ENCODE measurements around the gene TFEB. TPM values are rescaled to one million over a fixed set of nuclear protein-coding genes. Genes with fewer than 3 reads are reported as not detected.

Gene TFEB
- total and polyA plus RNA-seq, 4 donors: 1.1 to 6.2 (median 3.8) TPM

- H3K4me1 ChIP-seq (ENCODE audit: control insufficient read depth in 4 of 4, insufficient read depth in 4 of 4, low read length in 3 of 4): no peaks in the 10 kb centered on the region
- H3K9ac ChIP-seq (ENCODE audit: low read depth in 1 of 2, low read length in 2 of 2): no peak overlapping the region
- TF ChIP-seq FOXA1 (IDR thresholded peaks at IDR 0.05): no peak
- TF ChIP-seq, protein P1, sequence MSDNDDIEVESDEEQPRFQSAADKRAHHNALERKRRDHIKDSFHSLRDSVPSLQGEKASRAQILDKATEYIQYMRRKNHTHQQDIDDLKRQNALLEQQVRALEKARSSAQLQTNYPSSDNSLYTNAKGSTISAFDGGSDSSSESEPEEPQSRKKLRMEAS (IDR thresholded peaks at IDR 0.05): no peak
- TF ChIP-seq EGR1 (IDR thresholded peaks at IDR 0.05; ENCODE audit: low read depth in 2 of 2): no peak
- no peak for TF ChIP-seq RAD21 (IDR thresholded peaks at IDR 0.05)
- TF ChIP-seq HNF4A (conservative IDR thresholded peaks at IDR 0.05): no peak
- no peak for TF ChIP-seq RXRA (IDR thresholded peaks at IDR 0.05)
- no peak for TF ChIP-seq CTCF (IDR thresholded peaks at IDR 0.05; ENCODE audit: low read depth, low read length, missing input control)
- TF ChIP-seq ATF3 (IDR thresholded peaks at IDR 0.05): no peak
- TF ChIP-seq, protein P2, sequence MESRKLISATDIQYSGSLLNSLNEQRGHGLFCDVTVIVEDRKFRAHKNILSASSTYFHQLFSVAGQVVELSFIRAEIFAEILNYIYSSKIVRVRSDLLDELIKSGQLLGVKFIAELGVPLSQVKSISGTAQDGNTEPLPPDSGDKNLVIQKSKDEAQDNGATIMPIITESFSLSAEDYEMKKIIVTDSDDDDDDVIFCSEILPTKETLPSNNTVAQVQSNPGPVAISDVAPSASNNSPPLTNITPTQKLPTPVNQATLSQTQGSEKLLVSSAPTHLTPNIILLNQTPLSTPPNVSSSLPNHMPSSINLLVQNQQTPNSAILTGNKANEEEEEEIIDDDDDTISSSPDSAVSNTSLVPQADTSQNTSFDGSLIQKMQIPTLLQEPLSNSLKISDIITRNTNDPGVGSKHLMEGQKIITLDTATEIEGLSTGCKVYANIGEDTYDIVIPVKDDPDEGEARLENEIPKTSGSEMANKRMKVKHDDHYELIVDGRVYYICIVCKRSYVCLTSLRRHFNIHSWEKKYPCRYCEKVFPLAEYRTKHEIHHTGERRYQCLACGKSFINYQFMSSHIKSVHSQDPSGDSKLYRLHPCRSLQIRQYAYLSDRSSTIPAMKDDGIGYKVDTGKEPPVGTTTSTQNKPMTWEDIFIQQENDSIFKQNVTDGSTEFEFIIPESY (IDR thresholded peaks at IDR 0.05): no peak
- no peak for TF ChIP-seq TAF1 (conservative IDR thresholded peaks at IDR 0.05)
- TF ChIP-seq HNF4G (IDR thresholded peaks at IDR 0.05): no peak
- TF ChIP-seq NR2F2 (IDR thresholded peaks at IDR 0.05): no peak
- TF ChIP-seq REST (IDR thresholded peaks at IDR 0.05): no peak
- H3K9me3 ChIP-seq (ENCODE audit: control insufficient read depth in 4 of 4, low read length in 3 of 4): no peaks in the 10 kb centered on the region
- no peak overlapping the region for H3K4me3 ChIP-seq (ENCODE audit: low read depth in 1 of 3, low read length in 3 of 3)
- WGBS: 92% methylated on average over 2 of the region's 2 CpGs
- H3K27me3 ChIP-seq (ENCODE audit: control insufficient read depth in 4 of 4, insufficient read depth in 4 of 4, low read length in 3 of 4): no peaks in the 10 kb centered on the region
- no peak for DNase-seq (ENCODE audit: low spot score)
- H3K27ac ChIP-seq (ENCODE audit: low read depth in 1 of 2, low read length in 2 of 2): no peak overlapping the region
- no peaks in the 10 kb centered on the region for H3K36me3 ChIP-seq (ENCODE audit: control insufficient read depth in 4 of 4, insufficient read depth in 3 of 4, low read depth in 1 of 4, low read length in 3 of 4)
Measured at GRCh38 chr6:41699063-41699462, 36.3 kb downstream of the TFEB start.

DNA sequence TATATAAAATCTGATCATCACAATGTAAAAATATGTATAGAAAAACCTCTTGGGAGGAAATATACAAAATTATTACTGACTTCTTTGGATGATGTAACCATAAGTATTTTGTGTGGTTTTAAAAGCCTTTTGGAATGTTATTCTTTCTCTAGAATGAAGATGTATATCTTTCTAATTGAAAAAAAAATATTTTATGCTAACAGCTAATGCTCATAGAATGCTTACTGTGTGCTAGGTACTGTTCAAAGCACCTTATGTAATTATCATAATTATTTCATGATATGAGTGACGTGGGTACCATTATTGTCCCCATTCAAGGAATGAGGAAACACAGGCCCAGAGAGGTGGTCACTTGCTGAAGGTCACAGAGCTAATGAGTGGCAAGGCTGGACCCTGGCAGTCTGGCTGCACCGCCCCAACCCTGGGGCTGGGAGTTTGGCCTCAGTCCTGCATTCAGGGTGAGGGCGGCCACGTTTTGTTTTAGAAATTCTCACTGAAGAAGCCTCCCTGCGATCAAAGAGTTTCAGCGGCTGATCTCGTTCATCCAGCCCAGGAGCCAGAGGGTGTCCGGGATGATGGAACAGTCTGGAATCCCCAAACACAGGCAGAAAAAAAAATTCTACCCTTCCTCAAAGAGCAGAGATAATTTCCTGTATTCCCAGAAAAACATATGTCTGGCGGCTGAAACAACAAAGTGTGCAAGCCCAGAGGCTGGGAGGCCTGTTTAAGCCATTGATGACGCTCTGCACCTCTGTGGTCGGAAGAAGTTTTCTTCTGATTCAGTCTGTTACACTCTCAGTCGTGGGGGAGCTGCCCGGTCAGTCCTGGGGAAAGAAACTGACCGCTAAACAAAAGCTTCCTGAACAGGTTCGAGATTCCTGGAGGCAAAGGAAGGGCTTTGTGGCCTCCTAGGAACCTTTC, 37.3 kb downstream of the TFEB start:
- Histone ChIP-seq H3K4me1 (ENCODE audit: control insufficient read depth in 4 of 4, insufficient read depth in 4 of 4, low read length in 3 of 4) (no peaks in the 10 kb centered on the region), H3K36me3 (ENCODE audit: control insufficient read depth in 4 of 4, insufficient read depth in 3 of 4, low read depth in 1 of 4, low read length in 3 of 4) (no peaks in the 10 kb centered on the region), H3K9me3 (ENCODE audit: control insufficient read depth in 4 of 4, low read length in 3 of 4) (no peaks in the 10 kb centered on the region), H3K27ac (ENCODE audit: low read depth in 1 of 2, low read length in 2 of 2) (no peak overlapping the region), H3K27me3 (ENCODE audit: control insufficient read depth in 4 of 4, insufficient read depth in 4 of 4, low read length in 3 of 4) (no peaks in the 10 kb centered on the region), H3K4me3 (ENCODE audit: low read depth in 1 of 3, low read length in 3 of 3) (no peak overlapping the region), H3K9ac (ENCODE audit: low read depth in 1 of 2, low read length in 2 of 2) (no peak overlapping the region)
- TF ChIP-seq FOXA2 (IDR thresholded peaks at IDR 0.05): no peak
- no peak for TF ChIP-seq ATF3 (IDR thresholded peaks at IDR 0.05)
- TF ChIP-seq HNF4A (conservative IDR thresholded peaks at IDR 0.05): no peak
- no peak for TF ChIP-seq EGR1 (IDR thresholded peaks at IDR 0.05; ENCODE audit: low read depth in 2 of 2)
- no peak for TF ChIP-seq RAD21 (IDR thresholded peaks at IDR 0.05)
- no peak for TF ChIP-seq TAF1 (conservative IDR thresholded peaks at IDR 0.05)
- 84% methylated on average over 15 of the region's 15 CpGs for WGBS
- DNase-seq (ENCODE audit: low spot score): no peak

Measured in liver (tissue), 9 donors.